Fibroblast of gingiva (primary cell): ENCODE data around the gene RHOT2.

Experiments used
- DNase-seq: peaks from one replicate; pipeline ENCODE4 v3.0.0-alpha.2; 2011; ENCODE audit warnings: low read depth

Gene RHOT2

GRCh38 chr16:700684-701584 lies 33.0 kb downstream of the RHOT2 start:
- DNase-seq = no peak

GRCh38 chr16:702341-702740 lies 34.4 kb downstream of the RHOT2 start:
- no peak for DNase-seq

- DNase-seq = no peak
These were observed 35.5 kb downstream of the RHOT2 start for GRCh38 chr16:703406-703805.

GRCh38 chr16:704047-704446 lies 36.1 kb downstream of the RHOT2 start:
- DNase-seq = no peak

GRCh38 chr16:704552-705380 lies 36.8 kb downstream of the RHOT2 start:
- no peak for DNase-seq

GRCh38 chr16:705431-706188 lies 37.7 kb downstream of the RHOT2 start, which contains the start of gene FBXL16:
FBXL16 (minus strand) TSS chr16:705801; CDS start chr16:697405, 8,396 bp downstream.
- no peak for DNase-seq

GRCh38 chr16:706189-707061 lies 38.5 kb downstream of the RHOT2 start:
- DNase-seq = no peak

- no peak for DNase-seq
These were observed 39.2 kb downstream of the RHOT2 start for GRCh38 chr16:707062-707538.

- no peak for DNase-seq
These were observed 40.1 kb downstream of the RHOT2 start for GRCh38 chr16:708019-708418.

- DNase-seq = no peak
These were observed 41.0 kb downstream of the RHOT2 start for GRCh38 chr16:708959-709358.

GRCh38 chr16:709566-710499 lies 41.9 kb downstream of the RHOT2 start:
- peak; percentile 70 for DNase-seq

- no peak for DNase-seq
These were observed 42.7 kb downstream of the RHOT2 start for GRCh38 chr16:710500-711075.

GRCh38 chr16:711084-711483 lies 43.2 kb downstream of the RHOT2 start:
- no peak for DNase-seq

- DNase-seq = peak; percentile 48
These were observed 43.8 kb downstream of the RHOT2 start for GRCh38 chr16:711548-712320.

- peak; percentile 96 for DNase-seq
These were observed 44.9 kb downstream of the RHOT2 start for GRCh38 chr16:712740-713250.

- DNase-seq = no peak
These were observed 46.1 kb downstream of the RHOT2 start for GRCh38 chr16:714079-714478.

- peak; percentile 86 for DNase-seq
These were observed 46.9 kb downstream of the RHOT2 start, which contains the start of gene METRN for GRCh38 chr16:714558-715476. METRN (plus strand) TSS chr16:715118; CDS start chr16:715290, 172 bp downstream.
